ENCODE data around the gene MGAT5B.

DNA sequence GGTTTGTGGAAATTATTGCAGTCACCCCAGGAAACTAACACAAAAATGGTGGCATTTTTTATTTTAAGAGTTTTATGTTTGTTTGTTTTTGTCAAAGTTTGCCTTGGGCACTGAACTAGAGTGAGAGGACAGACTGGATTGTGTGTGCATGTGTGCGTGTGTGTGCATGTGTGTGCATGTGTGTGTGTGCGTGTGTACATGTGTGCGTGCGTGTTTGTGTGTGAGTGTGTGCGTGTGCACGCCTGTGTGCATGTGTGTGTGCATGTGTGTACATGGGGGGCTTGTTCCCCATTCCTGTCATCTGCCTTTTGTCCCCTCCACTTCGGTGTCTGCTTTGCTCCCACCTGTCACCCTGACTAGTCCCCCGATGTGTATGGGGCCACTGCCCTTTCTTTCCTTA is 32.5 kb downstream of the MGAT5B start:
- TF ChIP-seq CTCF (IDR thresholded peaks at IDR 0.05) = no peak
- no peak for TF ChIP-seq EZH2 (IDR thresholded peaks at IDR 0.05)
